Measurements from ENCODE around the gene IGFBP5. TPM values are rescaled to one million over a fixed set of nuclear protein-coding genes. Genes with fewer than 3 reads are reported as not detected.
A peak's percentile ranks its signal among the peaks of the same experiment; 100 is the strongest.

The IGFBP5 gene
- total RNA-seq, 1 donor from 2014 or later: 150 TPM

DNA sequence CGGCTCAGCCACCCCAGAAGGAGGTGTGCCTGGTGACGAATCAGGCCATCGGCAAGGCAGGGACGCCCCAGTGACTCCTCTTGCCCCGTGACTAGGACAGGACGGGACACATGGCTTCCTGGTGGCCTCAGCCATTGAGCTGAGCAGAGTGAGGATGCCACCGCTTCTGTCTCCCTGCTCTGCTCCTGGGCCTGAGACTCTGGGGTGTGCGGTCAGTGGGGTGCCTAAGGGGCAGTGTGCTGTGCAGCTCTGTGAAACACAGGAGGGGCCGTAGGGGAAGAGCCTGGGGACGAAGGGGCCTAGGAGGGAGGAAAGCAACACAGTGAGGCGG lies 24.3 kb downstream of the IGFBP5 start:
- peaks cover 14% of the 10 kb centered on the region for H3K36me3 Mint-ChIP-seq
- no peak for DNase-seq (ENCODE audit: low spot score)
- no peak overlapping the region for H2AFZ ChIP-seq (replicated peaks)

GRCh38 chr2:216670266-216671080 lies 24.9 kb downstream of the IGFBP5 start:
- no peaks in the 10 kb centered on the region for H3K9me3 Mint-ChIP-seq
- H3K36me3 Mint-ChIP-seq: peaks cover 11% of the 10 kb centered on the region
- no peak overlapping the region for H3K4me3 ChIP-seq
- DNase-seq (ENCODE audit: low spot score): no peak
- no peak overlapping the region for H3K9ac ChIP-seq
- H3K27me3 ChIP-seq: no peaks in the 10 kb centered on the region
- no peak overlapping the region for H3K27ac ChIP-seq
- H3K36me3 ChIP-seq: peaks cover under 1% of the 10 kb centered on the region
- H3K9me3 ChIP-seq (ENCODE audit: low read depth): no peaks in the 10 kb centered on the region
- H3K4me1 Mint-ChIP-seq: peaks cover 26% of the 10 kb centered on the region
- peaks cover 15% of the 10 kb centered on the region for H3F3A ChIP-seq (ENCODE audit: low read depth)
- H3K27ac Mint-ChIP-seq: peak overlapping the region; percentile 70
- peaks cover 9% of the 10 kb centered on the region for H3K4me1 ChIP-seq
- H3K4me3 Mint-ChIP-seq: no peak overlapping the region
- no peak overlapping the region for H2AFZ ChIP-seq (replicated peaks)
- TF ChIP-seq CTCF (IDR thresholded peaks at IDR 0.05) (no peak), EZH2phosphoT487 (IDR thresholded peaks at IDR 0.05) (no peak), EZH2 (IDR thresholded peaks at IDR 0.05) (no peak)
- no peaks in the 10 kb centered on the region for H3K79me2 ChIP-seq (ENCODE audit: low read depth)
- peaks cover 14% of the 10 kb centered on the region for H3K27me3 Mint-ChIP-seq (ENCODE audit: insufficient read depth, low read depth)
- peaks cover 16% of the 10 kb centered on the region for H4K20me1 ChIP-seq (ENCODE audit: low read depth)
- no peak overlapping the region for H3K4me2 ChIP-seq

More for the DNA sequence above, 24.3 kb downstream of the IGFBP5 start:
- H3K36me3 ChIP-seq: peaks cover 6% of the 10 kb centered on the region
- H3K4me1 ChIP-seq: peaks cover 3% of the 10 kb centered on the region
- H3K4me3 Mint-ChIP-seq: no peak overlapping the region
- H3K9me3 ChIP-seq (ENCODE audit: low read depth): no peaks in the 10 kb centered on the region
- no peak overlapping the region for H3K4me2 ChIP-seq
- TF ChIP-seq CTCF (IDR thresholded peaks at IDR 0.05) (no peak), EZH2phosphoT487 (IDR thresholded peaks at IDR 0.05) (no peak), EZH2 (IDR thresholded peaks at IDR 0.05) (no peak)
- no peaks in the 10 kb centered on the region for H3K79me2 ChIP-seq (ENCODE audit: low read depth)
- H3F3A ChIP-seq (ENCODE audit: low read depth): peaks cover 10% of the 10 kb centered on the region
- H3K4me3 ChIP-seq: no peak overlapping the region
- H3K9me3 Mint-ChIP-seq: no peaks in the 10 kb centered on the region
- H3K9ac ChIP-seq: no peak overlapping the region
- peak overlapping the region; percentile 23 for H3K27ac Mint-ChIP-seq
- no peak overlapping the region for H3K27ac ChIP-seq
- peaks cover 21% of the 10 kb centered on the region for H3K4me1 Mint-ChIP-seq
- H3K27me3 ChIP-seq: no peaks in the 10 kb centered on the region
- peaks cover 11% of the 10 kb centered on the region for H4K20me1 ChIP-seq (ENCODE audit: low read depth)
- peaks cover 14% of the 10 kb centered on the region for H3K27me3 Mint-ChIP-seq (ENCODE audit: insufficient read depth, low read depth)

- H3K9me3 Mint-ChIP-seq: no peaks in the 10 kb centered on the region
- Histone ChIP-seq H3K9me3 (ENCODE audit: low read depth) (no peaks in the 10 kb centered on the region), H4K20me1 (ENCODE audit: low read depth) (peaks cover 49% of the 10 kb centered on the region), H2AFZ (replicated peaks) (no peak overlapping the region), H3K4me2 (no peak overlapping the region), H3K36me3 (no peaks in the 10 kb centered on the region), H3K27ac (no peak overlapping the region), H3F3A (ENCODE audit: low read depth) (peaks cover 24% of the 10 kb centered on the region), H3K4me3 (no peak overlapping the region), H3K27me3 (no peaks in the 10 kb centered on the region), H3K9ac (no peak overlapping the region), H3K79me2 (ENCODE audit: low read depth) (no peaks in the 10 kb centered on the region), H3K4me1 (peaks cover 15% of the 10 kb centered on the region)
- TF ChIP-seq CTCF (IDR thresholded peaks at IDR 0.05) (peak; percentile 99), EZH2phosphoT487 (IDR thresholded peaks at IDR 0.05) (no peak)
- peaks cover 12% of the 10 kb centered on the region for H3K36me3 Mint-ChIP-seq
- H3K4me3 Mint-ChIP-seq: no peak overlapping the region
- H3K27ac Mint-ChIP-seq: no peak overlapping the region
- H3K27me3 Mint-ChIP-seq (ENCODE audit: insufficient read depth, low read depth): peaks cover 12% of the 10 kb centered on the region
- H3K4me1 Mint-ChIP-seq: peaks cover 29% of the 10 kb centered on the region
- peak; percentile 84 for DNase-seq (ENCODE audit: low spot score)
Observed at GRCh38 chr2:216666461-216667233, 28.7 kb downstream of the IGFBP5 start.
